Sigmoid colon (tissue), 4 donors: ENCODE measurements around the gene MRPL11.

ENCODE experiments used
- CTCF ChIP-seq, 4 experiments: fragments of 450-650 bp in 3 of 4; fragments of 200-600 bp in 1 of 4; IDR thresholded peaks; one replicate each; pipeline ENCODE4 v1.5.1; 2016 to 2019; ENCODE audit warnings: antibody characterized with exemption in 4 of 4, mild to moderate bottlenecking in 3 of 4, moderate library complexity in 2 of 4
- EP300 ChIP-seq, 4 donors: sonication (generic); formaldehyde crosslinking; IDR thresholded peaks; one replicate each; pipeline ENCODE4 v1.6.1; 2017; ENCODE audit warnings: antibody characterized with exemption in 4 of 4

DNA sequence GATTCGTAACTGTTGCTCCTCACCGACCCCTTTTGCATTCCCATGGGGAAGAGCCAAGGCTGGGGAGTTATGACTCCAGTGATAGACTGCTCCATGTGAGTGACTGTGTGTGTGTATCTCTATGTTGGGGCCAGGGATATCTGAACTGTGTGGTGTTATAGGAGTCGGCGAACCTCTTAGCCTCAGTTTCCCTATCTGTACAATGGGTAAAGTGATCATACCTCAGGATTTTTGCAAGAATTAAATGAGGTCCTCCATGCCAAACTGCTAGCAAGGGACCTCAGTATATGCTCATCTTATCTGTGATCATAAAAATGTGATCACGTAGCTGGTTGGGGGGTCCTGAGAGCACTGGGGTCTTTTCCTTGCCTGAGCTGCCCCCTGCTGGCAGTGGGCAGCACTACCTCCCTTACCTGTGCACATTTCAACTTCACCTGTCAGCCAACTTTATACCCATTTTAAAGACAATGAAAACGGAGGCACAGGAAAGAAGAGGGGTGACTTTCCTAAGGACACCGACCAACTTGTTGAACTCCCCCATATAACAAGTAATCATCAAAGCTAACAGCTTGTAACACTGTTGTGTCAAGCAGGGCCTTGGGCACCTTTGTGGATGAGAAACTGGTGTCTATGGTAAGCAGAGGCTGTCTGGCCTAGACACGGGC, 40.2 kb upstream of the MRPL11 start:
- peak; percentile 32 to 67 (median 61) for TF ChIP-seq CTCF (IDR thresholded peaks at IDR 0.05)
- no peak for TF ChIP-seq EP300 (IDR thresholded peaks at IDR 0.05)
